ENCODE data around the gene TPP2.
A peak's percentile ranks its signal among the peaks of the same experiment; 100 is the strongest.

TPP2 gene

GRCh38 chr13:102596147-102597028, at the start of gene TPP2:
Gene TPP2, plus strand, starts transcription at chr13:102596986. Its CDS starts 53 bp downstream, at chr13:102597039.
- peak; percentile 97 to 98 for DNase-seq (ENCODE audit: extremely low read depth in 1 of 2, low read depth in 1 of 2)

DNA sequence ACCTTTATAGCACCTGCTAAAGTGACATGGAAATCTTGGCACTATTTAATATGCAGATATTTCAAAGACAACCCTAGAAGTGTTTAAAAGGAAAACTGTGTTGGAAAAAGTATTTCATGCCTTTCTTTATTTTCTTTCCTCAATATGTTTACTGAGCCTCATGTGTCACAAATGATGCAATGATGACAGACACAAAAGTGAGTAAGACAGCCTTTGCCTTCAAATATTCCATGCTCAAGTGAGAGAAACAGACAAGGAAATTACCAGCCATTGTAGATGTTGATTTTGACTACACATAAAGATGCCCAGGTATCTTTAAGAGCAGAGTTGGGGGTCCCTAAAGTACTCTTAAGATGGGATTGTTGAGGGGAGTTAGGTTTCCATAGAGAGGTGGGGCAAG, 48.0 kb upstream of the TPP2 start:
- DNase-seq (ENCODE audit: extremely low read depth in 1 of 2, low read depth in 1 of 2), result no peak

GRCh38 chr13:102550507-102550906, 46.3 kb upstream of the TPP2 start:
- no peak for DNase-seq (ENCODE audit: extremely low read depth in 1 of 2, low read depth in 1 of 2)

DNA sequence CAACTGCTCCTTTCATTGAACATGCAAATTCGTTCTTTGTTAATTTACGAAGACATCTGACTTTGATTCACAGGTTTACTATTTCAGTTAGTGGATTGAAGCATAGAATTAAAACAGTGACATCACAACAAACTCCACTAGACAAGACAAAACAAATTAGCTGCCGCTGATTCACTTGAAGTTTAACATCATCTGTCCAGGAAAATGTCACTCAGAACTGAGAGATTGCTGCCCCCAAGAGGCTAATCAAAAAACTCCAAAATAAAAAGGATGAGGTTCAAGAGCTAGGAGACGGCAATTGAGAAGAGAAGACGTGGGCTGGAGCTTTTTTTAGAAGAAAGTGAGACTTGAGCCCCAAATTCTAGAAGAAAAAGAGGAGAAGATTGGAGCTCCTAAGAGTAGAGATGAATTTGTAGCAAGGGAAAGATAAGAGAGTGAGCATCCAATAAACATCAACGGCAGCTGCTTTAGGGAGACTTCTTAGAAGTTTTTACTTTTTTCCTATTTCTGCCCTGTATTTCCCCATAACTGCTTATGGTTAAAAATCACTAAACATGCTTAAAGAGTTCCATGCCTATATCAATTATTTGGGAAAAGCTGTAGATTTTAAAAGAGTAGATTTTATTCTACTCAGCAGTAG, 40.8 kb upstream of the TPP2 start:
- DNase-seq (ENCODE audit: extremely low read depth in 1 of 2, low read depth in 1 of 2), result no peak

DNA sequence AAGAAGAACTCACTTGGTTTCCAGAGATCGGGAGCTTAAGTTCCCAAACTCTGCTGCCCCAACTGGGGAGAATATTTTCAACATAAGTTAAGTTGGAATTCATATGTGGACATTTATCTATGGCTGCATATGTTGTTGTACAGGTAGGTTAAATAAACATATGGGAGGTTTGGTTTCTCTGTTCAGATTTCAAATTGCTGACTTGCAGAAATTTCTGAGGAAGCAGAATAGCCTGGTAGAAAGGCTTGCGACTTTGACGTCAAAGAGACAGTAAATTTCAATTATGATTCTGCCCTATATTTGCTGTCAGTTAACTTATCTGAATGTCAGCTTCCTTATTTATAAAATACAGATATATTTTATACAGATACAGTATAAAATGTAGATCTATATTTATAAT, 40.0 kb upstream of the TPP2 start:
- no peak for DNase-seq (ENCODE audit: extremely low read depth in 1 of 2, low read depth in 1 of 2)

- no peak for DNase-seq (ENCODE audit: extremely low read depth in 1 of 2, low read depth in 1 of 2)
These were observed 38.8 kb upstream of the TPP2 start for GRCh38 chr13:102558029-102558428.

GRCh38 chr13:102561933-102562332, 34.9 kb upstream of the TPP2 start:
- DNase-seq (ENCODE audit: extremely low read depth in 1 of 2, low read depth in 1 of 2), result no peak

DNA sequence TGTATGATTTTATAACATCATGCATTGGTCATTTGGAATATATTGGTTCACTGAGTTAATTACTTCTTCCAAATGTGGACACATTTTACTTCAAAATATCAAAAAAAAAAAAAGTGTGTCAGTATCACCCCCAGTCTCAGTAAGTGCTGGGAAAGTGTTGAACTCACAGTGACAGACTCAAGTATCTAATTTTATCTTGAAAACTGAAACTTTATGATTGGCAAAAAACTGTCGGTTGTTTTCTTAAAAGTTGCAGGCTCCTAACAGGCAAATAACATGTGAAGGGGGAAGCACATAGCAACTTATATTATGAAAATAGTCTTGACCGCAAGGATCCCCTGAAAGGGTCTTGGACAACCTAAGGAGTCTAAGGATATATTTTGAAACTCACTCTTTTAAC, 33.5 kb upstream of the TPP2 start:
- no peak for DNase-seq (ENCODE audit: extremely low read depth in 1 of 2, low read depth in 1 of 2)

DNA sequence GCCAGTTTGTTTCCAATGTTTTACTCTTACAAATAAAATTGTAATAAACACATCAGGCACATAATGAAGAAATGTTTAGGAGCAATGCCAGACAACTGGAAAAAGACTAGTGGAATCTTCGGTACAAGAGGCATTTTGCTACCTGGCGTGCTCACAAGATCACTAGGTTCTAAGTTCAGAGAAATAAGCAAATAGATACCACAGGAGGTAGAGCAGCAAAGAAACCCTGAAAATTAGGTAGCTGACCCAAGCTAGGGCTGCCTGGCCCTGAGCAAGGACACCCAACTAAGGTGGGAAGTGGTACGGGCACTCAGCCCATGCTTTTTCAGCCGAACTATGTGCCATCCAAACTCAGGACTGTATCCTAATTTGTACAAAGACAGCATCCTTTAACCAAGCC, 32.2 kb upstream of the TPP2 start:
- no peak for DNase-seq (ENCODE audit: extremely low read depth in 1 of 2, low read depth in 1 of 2)

DNA sequence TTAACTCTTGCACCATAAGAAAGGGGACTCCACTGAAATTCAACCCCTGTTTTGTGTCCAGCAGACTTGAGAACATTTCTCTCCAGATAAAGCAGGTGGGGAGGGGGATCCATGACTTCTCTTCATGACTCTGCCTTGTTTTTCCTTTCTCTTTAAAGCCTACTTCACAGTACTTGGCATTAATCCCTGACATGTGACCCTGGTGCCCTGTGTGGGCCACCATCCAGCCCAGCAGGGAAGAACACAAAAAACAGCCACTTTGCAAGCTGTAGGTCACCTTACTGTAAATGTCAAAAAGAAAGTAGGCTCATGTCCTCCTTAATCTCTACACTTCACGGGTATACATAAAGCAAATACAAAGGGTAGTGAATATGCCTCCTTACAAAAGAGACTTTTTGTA, 30.3 kb upstream of the TPP2 start:
- no peak for DNase-seq (ENCODE audit: extremely low read depth in 1 of 2, low read depth in 1 of 2)

GRCh38 chr13:102567857-102568256, 28.9 kb upstream of the TPP2 start:
- no peak for DNase-seq (ENCODE audit: extremely low read depth in 1 of 2, low read depth in 1 of 2)

GRCh38 chr13:102569488-102569887, 27.3 kb upstream of the TPP2 start:
- DNase-seq (ENCODE audit: extremely low read depth in 1 of 2, low read depth in 1 of 2), result no peak

GRCh38 chr13:102571075-102571474, 25.7 kb upstream of the TPP2 start:
- DNase-seq (ENCODE audit: extremely low read depth in 1 of 2, low read depth in 1 of 2), result no peak

GRCh38 chr13:102572323-102572722, 24.5 kb upstream of the TPP2 start:
- DNase-seq (ENCODE audit: extremely low read depth in 1 of 2, low read depth in 1 of 2), result no peak

GRCh38 chr13:102580552-102581169, 16.1 kb upstream of the TPP2 start:
- DNase-seq (ENCODE audit: extremely low read depth in 1 of 2, low read depth in 1 of 2), result no peak

DNA sequence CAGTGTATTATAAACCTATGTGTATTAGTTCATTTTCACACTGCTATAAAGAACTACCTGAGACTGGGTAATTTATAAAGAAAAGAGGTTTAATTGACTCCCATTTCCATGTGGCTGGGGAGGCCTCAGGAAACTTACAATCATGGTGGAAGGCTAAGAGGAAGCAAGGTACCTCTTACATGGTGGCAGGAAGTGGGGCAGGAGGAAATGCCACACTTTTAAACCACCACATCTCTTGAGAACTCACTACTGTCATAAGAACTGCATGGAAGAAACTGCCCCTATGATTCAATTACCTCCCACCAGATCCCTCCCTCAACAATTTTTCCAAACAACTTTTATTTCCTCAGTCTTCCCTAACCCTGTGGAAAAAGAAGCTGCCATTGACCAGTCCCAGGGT, 14.5 kb upstream of the TPP2 start:
- DNase-seq (ENCODE audit: extremely low read depth in 1 of 2, low read depth in 1 of 2), result no peak

DNA sequence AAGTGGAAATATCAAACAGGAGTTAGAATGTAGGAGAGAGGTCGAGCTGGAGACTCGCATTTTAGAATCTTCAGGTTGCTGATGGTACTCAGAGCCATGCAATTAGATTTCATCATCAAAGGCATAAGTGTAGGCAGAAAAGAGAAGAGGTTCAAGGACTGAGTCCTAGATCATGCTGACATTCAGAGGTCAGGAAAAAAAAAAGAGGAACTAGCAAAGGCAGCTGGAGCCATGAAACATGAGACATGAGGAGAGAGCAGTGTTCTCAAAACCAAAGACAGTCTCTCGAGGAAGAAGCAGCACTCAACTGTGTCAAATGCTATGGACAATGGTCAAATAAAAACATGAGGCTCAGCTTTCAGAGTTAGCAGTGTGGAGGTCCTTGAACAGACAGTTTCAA, 12.4 kb upstream of the TPP2 start:
- no peak for DNase-seq (ENCODE audit: extremely low read depth in 1 of 2, low read depth in 1 of 2)

DNA sequence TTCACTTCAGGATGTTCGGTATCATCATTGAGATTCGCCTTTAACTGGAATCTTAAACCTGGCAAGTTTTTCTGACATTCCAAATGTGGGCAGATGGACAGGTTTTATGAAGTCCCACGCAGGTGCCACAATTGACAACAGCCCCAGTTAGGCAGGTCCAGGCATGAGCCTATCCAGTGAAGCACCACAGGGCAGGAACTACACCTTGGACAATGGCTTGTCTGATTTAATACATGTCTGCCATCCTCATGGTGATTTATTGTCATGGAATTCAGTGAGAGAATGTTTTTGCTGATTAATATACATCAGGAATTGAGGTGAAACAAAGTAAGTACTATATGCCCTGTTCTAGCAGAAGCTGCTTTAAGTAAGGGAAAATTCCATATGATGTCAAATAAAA, 10.2 kb upstream of the TPP2 start:
- no peak for DNase-seq (ENCODE audit: extremely low read depth in 1 of 2, low read depth in 1 of 2)

GRCh38 chr13:102587916-102588315, 8.9 kb upstream of the TPP2 start:
- DNase-seq (ENCODE audit: extremely low read depth in 1 of 2, low read depth in 1 of 2), result no peak

- DNase-seq (ENCODE audit: extremely low read depth in 1 of 2, low read depth in 1 of 2), result no peak
These were observed 7.4 kb upstream of the TPP2 start for GRCh38 chr13:102589301-102589822.

DNA sequence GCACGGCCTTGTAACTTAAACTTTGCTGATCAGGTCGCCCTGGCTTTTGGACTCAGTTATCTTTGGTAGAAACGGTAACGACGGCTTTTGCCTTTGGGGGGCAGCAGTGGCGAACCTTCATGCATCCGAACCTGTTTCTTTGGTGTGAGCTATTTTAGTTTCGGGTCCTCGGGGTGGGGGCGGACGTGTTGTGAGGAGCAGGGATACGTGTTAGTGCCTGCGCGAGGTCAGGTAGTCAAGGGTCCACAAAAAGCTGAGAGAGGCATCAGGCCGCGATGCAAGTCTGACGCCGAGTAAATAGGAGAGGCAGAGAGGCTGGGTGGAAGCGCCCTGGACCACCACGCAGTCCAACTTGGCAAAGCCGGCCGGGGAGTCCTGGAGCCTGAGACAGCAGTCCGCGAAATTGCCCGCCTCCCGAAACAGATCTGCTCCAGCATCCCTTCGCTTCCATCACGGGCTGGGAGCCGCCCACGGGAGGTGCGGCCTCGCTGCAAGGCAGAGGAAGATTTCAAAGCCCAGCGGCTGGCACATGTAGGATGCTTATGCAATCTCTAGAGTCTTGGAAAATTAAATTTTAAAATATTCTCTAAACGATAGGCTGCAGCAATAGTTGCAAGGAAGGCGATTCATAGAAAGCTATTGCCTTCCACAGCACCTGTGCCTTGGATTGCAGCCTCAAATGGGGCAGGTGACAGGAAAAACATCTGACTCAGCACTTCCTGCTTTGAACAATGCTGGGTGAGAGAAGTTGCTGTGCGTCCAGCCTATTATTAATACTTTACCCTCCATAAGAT, 4.6 kb upstream of the TPP2 start:
- DNase-seq (ENCODE audit: extremely low read depth in 1 of 2, low read depth in 1 of 2), result peak; percentile 41 to 73

All from stimulated activated CD8-positive, alpha-beta memory T cell treated with anti-CD3 and anti-CD28 coated beads, Interleukin-7, amount 100 ng/mL, for 48 hours (primary cell).